HL-60 (cell line): Measurements from ENCODE around the gene PRDM16.

Experiments
- DNase-seq, 2 experiments: peaks; one replicate each; pipeline ENCODE4 v3.0.0-alpha.2; 2010 to 2020; ENCODE audit warnings: low read depth in 1 of 2, low spot score in 1 of 2
- H3K27ac ChIP-seq: fragments of 250-450 bp; sonication (Bioruptor Pico); replicated peaks from 2 replicates; pipeline ENCODE4 v1.5.1; 2020; ENCODE audit warnings: mild to moderate bottlenecking, moderate library complexity
- H3K27me3 ChIP-seq: fragments of 250-450 bp; sonication (Bioruptor Pico); 2 replicates; pipeline ENCODE4 v1.5.1; 2021; ENCODE audit warnings: mild to moderate bottlenecking, moderate library complexity; ENCODE audit not compliant: insufficient read depth, poor library complexity, severe bottlenecking
- H3K4me3 ChIP-seq: replicated peaks from 2 replicates; pipeline ENCODE4 v1.5.1; 2011; ENCODE audit warnings: mild to moderate bottlenecking, control low read depth, low read length; ENCODE audit not compliant: insufficient read depth
- GABPA ChIP-seq: IDR thresholded peaks from 2 replicates; pipeline ENCODE4 v1.6.1; 2012; ENCODE audit warnings: low read depth
- POLR2AphosphoS5 ChIP-seq: IDR thresholded peaks from 2 replicates; pipeline ENCODE4 v1.6.1; 2012; ENCODE audit warnings: low read depth
- SPI1 ChIP-seq: IDR thresholded peaks from 2 replicates; pipeline ENCODE4 v1.6.1; 2012; ENCODE audit warnings: low read depth, mild to moderate bottlenecking, borderline replicate concordance
- TF ChIP-seq, protein P1 (sequence below): IDR thresholded peaks from 2 replicates; pipeline ENCODE4 v1.6.1; 2012; ENCODE audit warnings: low read depth; ENCODE audit not compliant: insufficient replicate concordance
- TF ChIP-seq, protein P2 (sequence below): IDR thresholded peaks from one replicate; pipeline ENCODE4 v1.5.1; 2011; ENCODE audit warnings: low read length, control low read depth, inconsistent platforms; ENCODE audit not compliant: insufficient read depth

Gene PRDM16

DNA sequence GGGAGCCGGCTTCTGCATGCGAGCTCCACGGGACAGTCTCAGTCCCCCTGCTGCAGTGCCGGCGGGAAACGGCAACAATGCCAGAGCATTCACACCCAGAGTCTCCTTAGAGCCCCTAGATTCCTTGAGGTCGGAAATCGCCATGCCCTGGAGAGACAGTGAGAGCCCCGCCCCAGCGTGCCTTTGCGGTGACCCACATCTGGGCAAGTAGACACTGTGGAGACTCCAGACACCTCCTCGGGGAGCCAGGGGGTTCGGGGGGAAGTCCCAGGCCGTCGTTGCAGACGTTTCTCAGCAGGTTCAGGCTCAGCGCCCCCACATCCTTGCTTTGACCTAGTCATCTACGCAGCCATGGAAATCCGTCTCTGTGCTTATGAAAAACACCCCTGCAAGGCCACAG, 304.2 kb downstream of the PRDM16 start:
- peaks cover 2% of the 10 kb centered on the region for H3K27me3 ChIP-seq
- TF ChIP-seq, protein P1, sequence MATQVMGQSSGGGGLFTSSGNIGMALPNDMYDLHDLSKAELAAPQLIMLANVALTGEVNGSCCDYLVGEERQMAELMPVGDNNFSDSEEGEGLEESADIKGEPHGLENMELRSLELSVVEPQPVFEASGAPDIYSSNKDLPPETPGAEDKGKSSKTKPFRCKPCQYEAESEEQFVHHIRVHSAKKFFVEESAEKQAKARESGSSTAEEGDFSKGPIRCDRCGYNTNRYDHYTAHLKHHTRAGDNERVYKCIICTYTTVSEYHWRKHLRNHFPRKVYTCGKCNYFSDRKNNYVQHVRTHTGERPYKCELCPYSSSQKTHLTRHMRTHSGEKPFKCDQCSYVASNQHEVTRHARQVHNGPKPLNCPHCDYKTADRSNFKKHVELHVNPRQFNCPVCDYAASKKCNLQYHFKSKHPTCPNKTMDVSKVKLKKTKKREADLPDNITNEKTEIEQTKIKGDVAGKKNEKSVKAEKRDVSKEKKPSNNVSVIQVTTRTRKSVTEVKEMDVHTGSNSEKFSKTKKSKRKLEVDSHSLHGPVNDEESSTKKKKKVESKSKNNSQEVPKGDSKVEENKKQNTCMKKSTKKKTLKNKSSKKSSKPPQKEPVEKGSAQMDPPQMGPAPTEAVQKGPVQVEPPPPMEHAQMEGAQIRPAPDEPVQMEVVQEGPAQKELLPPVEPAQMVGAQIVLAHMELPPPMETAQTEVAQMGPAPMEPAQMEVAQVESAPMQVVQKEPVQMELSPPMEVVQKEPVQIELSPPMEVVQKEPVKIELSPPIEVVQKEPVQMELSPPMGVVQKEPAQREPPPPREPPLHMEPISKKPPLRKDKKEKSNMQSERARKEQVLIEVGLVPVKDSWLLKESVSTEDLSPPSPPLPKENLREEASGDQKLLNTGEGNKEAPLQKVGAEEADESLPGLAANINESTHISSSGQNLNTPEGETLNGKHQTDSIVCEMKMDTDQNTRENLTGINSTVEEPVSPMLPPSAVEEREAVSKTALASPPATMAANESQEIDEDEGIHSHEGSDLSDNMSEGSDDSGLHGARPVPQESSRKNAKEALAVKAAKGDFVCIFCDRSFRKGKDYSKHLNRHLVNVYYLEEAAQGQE, result no peak
- TF ChIP-seq, protein P2, sequence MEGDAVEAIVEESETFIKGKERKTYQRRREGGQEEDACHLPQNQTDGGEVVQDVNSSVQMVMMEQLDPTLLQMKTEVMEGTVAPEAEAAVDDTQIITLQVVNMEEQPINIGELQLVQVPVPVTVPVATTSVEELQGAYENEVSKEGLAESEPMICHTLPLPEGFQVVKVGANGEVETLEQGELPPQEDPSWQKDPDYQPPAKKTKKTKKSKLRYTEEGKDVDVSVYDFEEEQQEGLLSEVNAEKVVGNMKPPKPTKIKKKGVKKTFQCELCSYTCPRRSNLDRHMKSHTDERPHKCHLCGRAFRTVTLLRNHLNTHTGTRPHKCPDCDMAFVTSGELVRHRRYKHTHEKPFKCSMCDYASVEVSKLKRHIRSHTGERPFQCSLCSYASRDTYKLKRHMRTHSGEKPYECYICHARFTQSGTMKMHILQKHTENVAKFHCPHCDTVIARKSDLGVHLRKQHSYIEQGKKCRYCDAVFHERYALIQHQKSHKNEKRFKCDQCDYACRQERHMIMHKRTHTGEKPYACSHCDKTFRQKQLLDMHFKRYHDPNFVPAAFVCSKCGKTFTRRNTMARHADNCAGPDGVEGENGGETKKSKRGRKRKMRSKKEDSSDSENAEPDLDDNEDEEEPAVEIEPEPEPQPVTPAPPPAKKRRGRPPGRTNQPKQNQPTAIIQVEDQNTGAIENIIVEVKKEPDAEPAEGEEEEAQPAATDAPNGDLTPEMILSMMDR, result no peak
- TF ChIP-seq POLR2AphosphoS5 (no peak), GABPA (no peak), SPI1 (no peak)
- DNase-seq, result no peak
- no peak overlapping the region for H3K27ac ChIP-seq
- H3K4me3 ChIP-seq, result no peak overlapping the region

DNA sequence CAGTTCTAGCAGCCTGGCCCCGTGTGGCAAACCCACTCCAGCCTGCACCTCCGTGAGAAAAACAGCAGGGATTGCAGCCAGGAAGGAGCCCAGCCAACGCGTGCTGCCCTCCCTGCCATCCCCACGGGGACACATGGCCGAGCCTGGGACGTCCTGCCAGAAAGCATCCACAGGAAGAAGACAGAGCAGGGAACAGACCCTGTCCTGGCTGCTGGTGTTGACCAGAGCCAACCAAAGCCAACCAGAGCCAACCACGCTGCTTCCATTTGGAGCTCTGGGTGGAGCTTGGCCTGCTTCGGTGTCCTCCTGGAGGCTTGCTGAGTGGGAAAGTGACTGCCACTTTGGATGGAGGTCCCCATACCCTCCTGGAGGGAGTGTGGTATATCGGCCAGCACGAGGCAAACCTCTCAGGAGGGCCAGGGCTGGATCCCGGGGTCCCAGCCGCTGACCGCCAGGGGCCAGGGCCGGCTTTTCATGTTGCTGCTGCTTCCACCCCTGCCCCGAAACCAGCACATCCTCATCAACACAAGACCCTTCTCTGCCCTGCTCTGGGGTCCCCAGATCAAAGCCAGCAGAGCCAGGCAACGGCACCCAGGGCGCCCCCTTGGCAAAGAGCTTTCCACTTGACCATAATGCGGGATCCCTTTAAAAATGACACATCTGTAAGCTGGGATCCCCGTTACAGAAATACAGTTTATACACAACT, 304.9 kb downstream of the PRDM16 start:
- DNase-seq, result no peak
- TF ChIP-seq GABPA (no peak), POLR2AphosphoS5 (no peak)
- TF ChIP-seq, protein P2, result no peak
- Histone ChIP-seq H3K27me3 (peaks cover 2% of the 10 kb centered on the region), H3K27ac (no peak overlapping the region), H3K4me3 (no peak overlapping the region)

DNA sequence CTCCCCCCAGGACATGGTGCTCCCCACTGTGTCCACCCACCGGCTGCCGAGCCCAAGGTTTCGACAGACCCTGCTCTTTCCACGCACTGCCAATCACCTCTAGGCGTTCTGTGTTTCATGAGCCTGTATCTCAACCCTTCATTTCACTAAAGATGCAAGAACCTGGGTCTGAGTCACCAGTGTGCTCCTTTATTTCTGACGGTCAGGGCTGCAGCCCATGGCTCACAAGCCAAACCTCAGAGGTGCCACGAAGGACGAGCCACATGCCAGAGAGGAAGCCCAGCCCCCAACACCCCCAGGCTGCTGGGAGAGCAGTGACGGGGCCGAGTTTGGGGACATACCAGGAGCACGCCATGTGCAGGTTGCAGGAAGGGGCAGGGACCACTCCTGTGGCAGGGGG, 306.2 kb downstream of the PRDM16 start:
- no peak for DNase-seq
- no peaks in the 10 kb centered on the region for H3K27me3 ChIP-seq
- H3K27ac ChIP-seq, result no peak overlapping the region
- TF ChIP-seq GABPA, result no peak
- TF ChIP-seq, protein P2, result no peak
- TF ChIP-seq SPI1, result no peak
- TF ChIP-seq, protein P1, result no peak
- no peak for TF ChIP-seq POLR2AphosphoS5
- no peak overlapping the region for H3K4me3 ChIP-seq

DNA sequence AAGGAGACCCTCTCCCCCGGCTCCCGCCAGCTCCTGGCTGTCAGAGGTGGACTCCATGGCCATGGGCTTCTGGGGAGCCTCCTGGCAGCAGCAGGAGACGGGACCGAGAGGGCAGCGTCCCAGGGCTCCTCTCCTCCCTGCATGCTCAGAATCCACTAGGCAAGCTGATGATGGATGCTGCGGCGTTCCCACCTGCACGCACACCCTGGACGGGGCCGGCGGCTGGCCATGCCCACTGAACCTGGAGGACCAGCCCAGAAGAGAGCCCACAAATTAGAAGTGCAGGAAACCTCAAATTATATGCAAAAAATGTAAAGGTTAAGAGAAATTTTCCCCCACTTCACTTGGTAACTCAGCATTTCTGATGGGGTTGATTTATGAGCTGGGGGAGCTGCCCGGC, 308.2 kb downstream of the PRDM16 start:
- no peak for TF ChIP-seq GABPA
- TF ChIP-seq, protein P2, result no peak
- no peak for TF ChIP-seq SPI1
- TF ChIP-seq POLR2AphosphoS5, result no peak
- TF ChIP-seq, protein P1, result no peak
- no peak overlapping the region for H3K27ac ChIP-seq
- no peak overlapping the region for H3K4me3 ChIP-seq
- H3K27me3 ChIP-seq, result no peaks in the 10 kb centered on the region
- DNase-seq, result no peak
